HG03442 (cell line): ENCODE measurements around the gene SPATA17.

ENCODE experiments used
- ATAC-seq: cut with Tn5 transposase; IDR thresholded peaks from one replicate; pipeline ENCODE4 v1.9.1; 2021; ENCODE audit warnings: mild to moderate bottlenecking, moderate library complexity; ENCODE audit not compliant: unreplicated experiment

The SPATA17 gene

DNA sequence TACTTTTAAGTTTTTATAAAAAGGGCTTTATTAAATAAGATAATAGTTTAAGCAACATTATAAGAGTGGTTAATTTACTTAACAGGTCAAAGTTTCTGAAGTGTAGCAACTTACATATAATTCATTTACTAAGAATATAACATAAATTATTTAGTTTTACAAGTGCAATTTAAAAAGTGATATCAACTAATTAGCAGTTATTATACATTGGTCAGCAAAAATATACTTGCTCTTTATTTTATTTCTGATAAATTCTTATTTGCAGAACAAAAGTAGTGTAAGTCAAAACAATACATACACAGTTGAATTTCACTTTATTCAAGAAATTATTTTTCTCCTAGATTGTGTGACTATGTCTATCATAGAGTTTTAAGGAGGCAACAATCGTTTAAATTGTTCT lies 215.6 kb downstream of the SPATA17 start:
- ATAC-seq, result no peak

- no peak for ATAC-seq
Observed at GRCh38 chr1:217847643-217848042, 216.5 kb downstream of the SPATA17 start.

GRCh38 chr1:217856342-217857034 lies 225.3 kb downstream of the SPATA17 start:
- no peak for ATAC-seq

GRCh38 chr1:217857061-217857460 lies 225.9 kb downstream of the SPATA17 start:
- ATAC-seq, result no peak

- ATAC-seq, result no peak
Observed at GRCh38 chr1:217861658-217862057, 230.5 kb downstream of the SPATA17 start.

GRCh38 chr1:217867446-217867995 lies 236.4 kb downstream of the SPATA17 start:
- ATAC-seq, result no peak

DNA sequence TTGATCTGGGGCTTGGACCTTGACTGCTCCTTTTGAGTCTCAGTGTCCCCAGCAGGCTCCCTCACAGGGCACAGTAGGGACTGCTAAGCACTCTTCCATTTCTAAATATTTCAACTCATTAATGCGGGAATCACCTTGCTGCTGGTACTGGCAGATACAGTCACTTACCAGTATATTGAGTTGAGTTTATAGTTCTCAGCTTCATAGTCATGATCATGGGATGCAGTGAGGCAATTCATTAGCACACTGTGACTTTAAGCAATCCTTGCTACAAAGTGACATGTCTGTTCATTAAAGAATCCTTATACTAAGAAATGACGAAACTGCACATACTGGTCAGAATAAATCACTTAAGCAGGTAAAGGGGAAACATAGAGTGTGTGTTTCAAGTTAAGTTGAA lies 240.8 kb downstream of the SPATA17 start:
- ATAC-seq, result no peak

DNA sequence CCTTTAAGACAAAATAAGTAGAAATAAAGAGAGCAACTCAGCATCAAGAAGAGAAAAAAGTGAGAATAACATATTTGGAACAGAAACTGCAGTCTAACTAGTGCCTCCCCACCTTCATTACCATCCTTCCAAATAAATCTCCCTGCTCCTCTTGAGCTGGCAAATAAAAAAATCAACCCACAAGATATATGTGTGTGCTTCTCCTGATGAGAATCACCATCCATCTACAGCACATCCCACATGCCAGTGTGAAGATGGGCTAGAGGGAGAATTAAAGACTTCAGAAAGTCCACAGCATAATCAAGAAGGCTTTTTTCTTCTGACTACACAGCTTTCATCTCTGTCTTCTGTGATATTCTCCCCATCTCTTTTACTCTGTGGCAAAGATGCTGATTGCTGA lies 244.1 kb downstream of the SPATA17 start:
- no peak for ATAC-seq

DNA sequence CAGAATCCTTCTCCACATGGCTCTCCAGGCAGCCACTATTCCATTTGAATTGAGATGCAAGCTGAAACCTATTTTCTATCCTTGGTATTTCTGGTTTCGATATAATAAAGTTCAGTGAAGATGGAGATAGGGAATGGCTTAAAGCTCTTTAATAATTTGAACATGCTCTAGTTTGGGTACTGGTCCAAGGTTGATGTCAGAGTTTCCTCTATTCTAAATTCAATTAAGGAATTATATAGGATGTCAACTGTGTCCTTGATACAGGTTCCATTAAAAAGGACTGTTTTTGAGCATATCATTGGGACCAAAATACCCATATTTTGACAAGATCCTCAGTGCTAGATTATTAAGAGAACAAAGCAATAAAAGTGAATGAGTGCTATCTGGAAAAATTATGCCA lies 245.3 kb downstream of the SPATA17 start:
- no peak for ATAC-seq

DNA sequence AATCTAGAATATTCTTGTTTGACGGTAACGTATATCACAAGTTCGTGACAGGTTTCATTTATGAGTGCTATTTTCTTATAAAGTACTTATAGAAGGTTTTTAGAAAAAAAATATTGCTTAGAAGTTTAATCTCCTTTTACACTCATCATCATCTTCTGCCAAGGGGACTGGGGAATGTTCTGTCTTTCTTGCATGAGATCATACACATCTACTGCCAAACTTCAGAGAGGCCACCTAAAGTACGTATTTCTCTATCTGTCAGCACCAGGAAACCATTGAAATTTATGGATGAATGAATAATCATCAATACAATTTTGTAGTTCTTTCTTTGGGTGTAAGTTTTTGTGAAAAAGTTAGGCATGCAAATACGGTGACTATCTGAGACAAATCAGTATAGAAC lies 245.8 kb downstream of the SPATA17 start:
- ATAC-seq, result no peak

GRCh38 chr1:217881131-217881543 lies 250.0 kb downstream of the SPATA17 start:
- ATAC-seq, result no peak

- ATAC-seq, result no peak
Observed at GRCh38 chr1:217881607-217882332, 250.6 kb downstream of the SPATA17 start.

GRCh38 chr1:217885181-217885580 lies 254.0 kb downstream of the SPATA17 start:
- no peak for ATAC-seq

GRCh38 chr1:217888328-217888727 lies 257.2 kb downstream of the SPATA17 start:
- ATAC-seq, result no peak

DNA sequence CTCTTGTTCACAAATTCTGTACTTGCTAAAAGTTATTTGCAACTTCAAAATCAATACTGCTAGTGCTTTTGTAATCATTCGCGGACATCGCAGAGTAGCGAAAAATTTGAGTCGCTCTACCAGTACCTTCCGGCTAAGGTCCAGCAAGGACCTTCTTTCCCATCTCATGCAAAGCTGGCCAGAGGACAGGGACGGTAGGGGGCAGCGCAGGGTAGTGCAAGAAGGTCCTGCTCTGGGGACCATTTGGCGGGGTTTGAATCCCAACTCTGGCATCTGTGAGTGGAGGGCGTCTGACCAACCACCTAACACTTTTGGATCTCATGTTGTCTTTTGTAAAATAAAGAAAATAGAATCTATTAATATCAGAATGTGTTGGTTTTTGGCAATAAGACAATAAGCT lies 258.3 kb downstream of the SPATA17 start:
- ATAC-seq, result no peak

GRCh38 chr1:217891966-217892365 lies 260.8 kb downstream of the SPATA17 start:
- no peak for ATAC-seq

DNA sequence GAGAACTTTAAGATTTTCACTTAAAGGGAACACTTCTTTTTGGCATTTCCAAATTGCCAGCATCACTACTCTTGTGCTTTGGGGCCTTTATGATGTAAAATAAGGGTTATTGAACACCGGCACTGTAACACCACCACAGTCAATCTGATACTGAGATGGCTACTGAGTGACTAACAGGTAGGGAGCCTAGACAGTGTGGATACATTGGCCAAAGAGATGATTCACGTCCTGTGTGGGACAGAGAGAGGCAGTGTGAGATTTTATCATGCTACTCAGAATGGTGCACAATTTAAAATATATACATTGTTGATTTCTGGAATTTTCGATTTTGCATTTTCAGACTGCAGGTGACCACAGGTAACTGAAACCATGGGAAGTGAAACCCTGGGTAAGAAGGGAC lies 261.6 kb downstream of the SPATA17 start:
- peak; percentile 60 for ATAC-seq

GRCh38 chr1:217895841-217896240 lies 264.7 kb downstream of the SPATA17 start:
- ATAC-seq, result no peak

GRCh38 chr1:217896490-217896889 lies 265.3 kb downstream of the SPATA17 start:
- no peak for ATAC-seq

- ATAC-seq, result no peak
Observed at GRCh38 chr1:217897100-217897499, 266.0 kb downstream of the SPATA17 start.

- no peak for ATAC-seq
Observed at GRCh38 chr1:217899614-217900013, 268.5 kb downstream of the SPATA17 start.

GRCh38 chr1:217907504-217907903 lies 276.4 kb downstream of the SPATA17 start:
- ATAC-seq, result no peak
